Fibroblast of the aortic adventitia (primary cell): ENCODE results near the gene ZNF184. TPM values are rescaled to one million over a fixed set of nuclear protein-coding genes. Genes with fewer than 3 reads are reported as not detected.

Source experiments
- DNase-seq: peaks from one replicate; pipeline ENCODE4 v3.0.0-alpha.2; 2010; ENCODE audit warnings: low read depth
- H3K4me3 ChIP-seq: 2 replicates; pipeline ENCODE4 v1.5.1; 2011; ENCODE audit warnings: low read depth, mild to moderate bottlenecking, control low read depth, low read length, moderate library complexity
- total RNA-seq: library from RNA; depleted of rRNA; stranded (reverse); fragments of >200 nt; gene quantifications from 2 replicates; pipeline ENCODE4 v1.2.3, GENCODE V29; 2012; ENCODE audit warnings: low replicate concordance
- TF ChIP-seq, protein P1 (sequence below): IDR thresholded peaks from 2 replicates; pipeline ENCODE4 v1.5.1; 2011; ENCODE audit warnings: mild to moderate bottlenecking, low read length, control low read depth, inconsistent platforms; ENCODE audit not compliant: insufficient read depth

Gene ZNF184
- total RNA-seq, 1 donor, result 12.2 TPM

DNA sequence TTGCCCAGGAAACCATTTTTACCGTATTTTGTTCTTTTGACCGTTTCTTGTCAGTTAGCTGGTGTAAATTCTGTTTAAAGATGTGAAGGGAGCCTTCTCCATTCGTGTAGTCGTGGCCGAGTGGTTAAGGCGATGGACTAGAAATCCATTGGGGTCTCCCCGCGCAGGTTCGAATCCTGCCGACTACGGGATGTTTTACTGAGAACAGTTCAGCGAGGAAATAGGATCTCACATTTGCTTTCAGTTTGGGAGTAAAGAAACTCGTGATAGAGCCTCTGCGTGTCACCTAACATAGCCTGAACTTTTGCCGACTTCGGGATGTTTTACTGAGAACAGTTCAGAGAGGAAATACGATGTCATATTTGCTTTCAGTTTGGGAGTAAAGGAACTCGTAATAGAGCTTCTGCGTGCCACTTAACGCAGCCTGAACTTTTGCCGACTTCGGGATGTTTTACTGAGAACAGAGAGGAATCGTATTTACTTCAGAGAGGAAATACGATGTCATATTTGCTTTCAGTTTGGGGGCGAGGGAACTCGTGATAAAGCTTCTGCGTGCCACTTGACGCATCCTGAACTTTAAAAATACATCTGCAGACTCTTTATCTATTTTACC is 5.9 kb upstream of the ZNF184 start:
- TF ChIP-seq, protein P1, sequence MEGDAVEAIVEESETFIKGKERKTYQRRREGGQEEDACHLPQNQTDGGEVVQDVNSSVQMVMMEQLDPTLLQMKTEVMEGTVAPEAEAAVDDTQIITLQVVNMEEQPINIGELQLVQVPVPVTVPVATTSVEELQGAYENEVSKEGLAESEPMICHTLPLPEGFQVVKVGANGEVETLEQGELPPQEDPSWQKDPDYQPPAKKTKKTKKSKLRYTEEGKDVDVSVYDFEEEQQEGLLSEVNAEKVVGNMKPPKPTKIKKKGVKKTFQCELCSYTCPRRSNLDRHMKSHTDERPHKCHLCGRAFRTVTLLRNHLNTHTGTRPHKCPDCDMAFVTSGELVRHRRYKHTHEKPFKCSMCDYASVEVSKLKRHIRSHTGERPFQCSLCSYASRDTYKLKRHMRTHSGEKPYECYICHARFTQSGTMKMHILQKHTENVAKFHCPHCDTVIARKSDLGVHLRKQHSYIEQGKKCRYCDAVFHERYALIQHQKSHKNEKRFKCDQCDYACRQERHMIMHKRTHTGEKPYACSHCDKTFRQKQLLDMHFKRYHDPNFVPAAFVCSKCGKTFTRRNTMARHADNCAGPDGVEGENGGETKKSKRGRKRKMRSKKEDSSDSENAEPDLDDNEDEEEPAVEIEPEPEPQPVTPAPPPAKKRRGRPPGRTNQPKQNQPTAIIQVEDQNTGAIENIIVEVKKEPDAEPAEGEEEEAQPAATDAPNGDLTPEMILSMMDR, result no peak
- peak overlapping the region; percentile 78 for H3K4me3 ChIP-seq
- DNase-seq, result peak; percentile 96

DNA sequence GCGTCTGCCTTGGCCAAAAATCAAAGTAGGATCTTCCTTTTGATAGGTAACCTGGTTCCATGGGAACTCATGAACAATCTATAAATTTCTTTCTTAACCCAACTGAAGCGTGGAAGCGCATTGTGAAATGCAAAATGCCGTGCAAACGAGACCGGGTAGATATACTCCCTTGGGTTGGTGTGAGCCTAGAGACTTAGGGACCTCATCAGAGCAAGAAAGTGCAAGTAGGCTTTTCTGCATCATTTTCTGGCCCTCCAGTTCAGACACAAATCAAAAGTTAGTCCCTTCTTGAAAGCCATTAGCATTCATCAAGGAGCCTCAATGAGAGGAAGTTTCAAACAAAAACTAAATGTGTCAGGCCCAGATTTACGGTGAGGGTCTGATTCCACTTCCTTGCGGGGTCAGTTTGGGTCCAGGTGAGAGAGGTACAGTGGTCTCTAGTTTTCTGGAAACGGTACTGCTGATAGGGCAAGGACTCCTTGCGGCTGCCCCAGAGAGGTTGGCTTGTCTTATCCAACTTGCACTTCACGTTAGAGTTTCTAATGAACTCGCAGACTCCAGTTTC is 5.3 kb upstream of the ZNF184 start:
- TF ChIP-seq, protein P1, result no peak
- peak overlapping the region; percentile 78 for H3K4me3 ChIP-seq
- DNase-seq, result peak; percentile 45

DNA sequence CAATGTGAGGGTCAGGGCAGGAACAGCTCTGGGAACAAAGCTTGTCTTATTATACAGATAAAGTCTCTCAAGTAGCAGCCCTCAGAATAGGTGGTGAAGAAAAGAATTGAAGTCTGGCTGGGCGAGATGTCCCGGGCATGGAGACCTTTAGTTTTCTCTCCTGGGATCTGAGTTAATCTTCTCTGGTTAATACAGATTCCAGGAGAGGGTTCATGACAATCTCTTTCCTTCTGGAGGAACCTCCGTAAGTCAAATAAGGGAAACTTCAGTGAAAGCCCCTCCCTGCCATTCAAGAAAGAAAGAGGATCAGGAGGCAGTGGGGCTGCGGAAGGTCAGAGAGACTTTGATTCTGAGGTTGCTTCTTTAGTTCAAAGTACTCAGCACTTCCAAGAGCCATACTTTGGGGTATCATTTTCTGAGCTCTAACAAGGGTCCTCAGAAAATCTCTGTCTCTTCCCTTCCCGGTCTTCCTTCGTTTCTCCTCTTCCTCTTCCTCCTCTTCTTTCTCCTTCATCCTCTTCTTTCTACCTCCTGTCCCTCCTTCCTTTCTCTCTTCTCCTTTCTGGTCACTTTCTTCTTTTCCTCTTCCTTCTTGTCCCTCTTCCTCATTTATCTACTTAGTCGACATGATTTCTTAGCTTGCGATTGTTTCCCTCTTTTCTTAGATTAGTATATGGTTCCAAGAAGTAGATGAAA is 4.6 kb upstream of the ZNF184 start:
- DNase-seq, result no peak
- H3K4me3 ChIP-seq, result peak overlapping the region; percentile 78
- TF ChIP-seq, protein P1, result no peak

DNA sequence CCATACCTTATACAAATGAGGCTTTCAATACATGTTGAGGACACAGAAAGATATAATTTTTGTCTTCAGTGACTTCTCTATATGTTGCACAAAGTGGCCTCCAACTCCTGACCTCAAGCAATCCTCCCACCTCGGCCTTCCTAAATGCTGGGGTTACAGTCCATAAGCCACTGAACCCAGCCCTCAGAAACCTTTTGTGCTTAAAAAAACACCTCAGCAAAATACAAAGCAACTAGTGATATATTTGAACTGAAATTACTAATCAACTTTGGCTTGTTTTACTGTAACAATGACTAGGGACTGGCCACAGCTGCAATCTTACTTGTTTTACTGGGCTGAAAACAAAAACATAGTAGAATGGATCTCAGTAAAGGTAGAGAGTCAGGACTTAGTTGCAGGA is 3.2 kb upstream of the ZNF184 start:
- no peak for DNase-seq
- TF ChIP-seq, protein P1, result no peak
- H3K4me3 ChIP-seq, result no peak overlapping the region

DNA sequence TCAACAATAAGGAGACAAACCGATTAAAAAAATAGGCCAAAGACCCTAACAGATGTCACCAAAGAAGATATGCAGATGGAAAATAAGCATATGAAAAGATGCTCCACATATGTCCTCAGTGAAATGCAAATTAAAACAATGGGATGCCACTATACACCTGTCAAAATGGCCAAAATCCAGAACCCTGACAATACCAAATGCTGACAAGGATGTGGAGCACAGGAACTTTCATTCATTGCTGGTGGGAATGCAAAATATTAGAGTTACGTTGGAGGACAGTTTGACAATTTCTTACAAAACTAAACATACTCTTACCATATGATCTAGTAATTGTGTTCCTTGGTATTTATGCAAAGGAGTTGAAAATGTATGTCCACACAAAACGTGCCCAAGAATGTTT is 1.8 kb upstream of the ZNF184 start:
- no peak for DNase-seq
- TF ChIP-seq, protein P1, result no peak
- H3K4me3 ChIP-seq, result no peak overlapping the region

DNA sequence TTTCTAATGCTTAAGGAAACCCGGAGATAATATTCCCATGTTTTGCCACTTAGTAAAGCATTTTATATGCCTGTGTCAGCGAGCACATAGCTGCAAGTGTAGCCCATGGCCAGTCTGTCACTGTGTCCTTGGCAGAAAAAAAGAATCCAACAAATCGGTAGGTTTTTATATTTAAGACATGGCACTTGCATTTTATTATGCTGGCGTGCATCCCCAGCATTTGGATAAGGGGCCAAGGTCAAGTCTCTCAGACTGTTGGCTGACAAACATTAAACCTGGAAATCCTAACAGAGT is 1.2 kb upstream of the ZNF184 start:
- H3K4me3 ChIP-seq, result no peak overlapping the region
- DNase-seq, result no peak
- TF ChIP-seq, protein P1, result no peak

DNA sequence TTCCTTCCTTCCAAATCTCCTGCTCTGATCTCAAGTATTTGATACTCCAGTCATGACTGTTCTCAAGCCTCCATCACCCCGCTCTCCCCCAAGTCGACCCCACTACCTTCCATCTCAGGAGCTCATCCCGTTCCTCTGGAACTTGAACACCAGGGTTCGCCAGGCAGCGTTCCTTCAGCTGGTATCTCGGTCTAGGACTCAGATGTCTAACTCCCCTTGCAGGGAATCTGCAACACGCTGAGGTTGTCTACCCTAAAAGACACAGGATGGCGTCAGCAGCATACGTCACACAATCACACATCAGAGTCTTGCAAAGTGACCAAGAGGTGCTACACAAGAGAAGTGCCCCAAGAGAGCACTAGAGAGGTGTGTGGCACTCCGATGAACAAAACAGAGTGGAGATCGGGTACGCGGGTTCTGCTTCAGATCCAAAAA is 706 bp downstream of the ZNF184 start:
- peak overlapping the region; percentile 86 for H3K4me3 ChIP-seq
- TF ChIP-seq, protein P1, result no peak
- DNase-seq, result peak; percentile 75
